ENCODE measurements around the gene SLC24A5.

Gene SLC24A5

GRCh38 chr15:48119277-48119676, 1.5 kb upstream of the SLC24A5 start:
- no peak for DNase-seq

GRCh38 chr15:48121849-48122248, 1.1 kb downstream of the SLC24A5 start:
- DNase-seq, result no peak

DNA sequence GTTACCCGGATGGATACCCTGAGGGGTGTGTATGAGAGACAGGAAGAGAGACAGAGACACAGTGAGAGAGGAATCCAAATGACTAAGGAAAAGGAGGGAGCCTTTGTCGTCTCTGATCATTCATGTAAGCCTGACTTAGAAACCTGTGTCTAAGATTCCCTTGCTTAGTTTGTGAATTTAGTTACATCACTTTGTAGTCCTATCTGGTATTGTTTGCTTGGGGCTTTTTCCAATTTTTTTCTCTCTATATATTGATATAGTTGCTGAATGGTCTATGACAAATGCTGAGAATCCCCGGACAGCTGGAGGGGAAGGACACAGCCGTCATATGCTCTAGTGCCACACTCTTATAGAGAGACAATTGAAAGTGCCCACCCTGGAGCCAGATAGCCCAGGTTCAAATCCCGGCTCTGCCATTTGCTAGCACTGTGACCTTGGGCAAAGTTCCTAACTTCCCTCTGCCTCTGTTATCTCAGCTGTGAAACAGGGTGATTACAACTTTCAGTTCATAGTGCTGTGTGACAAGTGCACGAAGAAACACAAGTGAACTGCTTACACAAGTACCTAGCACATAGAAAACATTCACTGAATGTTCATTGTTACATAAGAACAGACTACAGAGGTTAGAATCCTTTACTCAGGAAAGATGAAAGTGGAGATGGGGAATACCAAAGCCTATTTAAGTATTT, 6.0 kb downstream of the SLC24A5 start:
- no peak for DNase-seq

DNA sequence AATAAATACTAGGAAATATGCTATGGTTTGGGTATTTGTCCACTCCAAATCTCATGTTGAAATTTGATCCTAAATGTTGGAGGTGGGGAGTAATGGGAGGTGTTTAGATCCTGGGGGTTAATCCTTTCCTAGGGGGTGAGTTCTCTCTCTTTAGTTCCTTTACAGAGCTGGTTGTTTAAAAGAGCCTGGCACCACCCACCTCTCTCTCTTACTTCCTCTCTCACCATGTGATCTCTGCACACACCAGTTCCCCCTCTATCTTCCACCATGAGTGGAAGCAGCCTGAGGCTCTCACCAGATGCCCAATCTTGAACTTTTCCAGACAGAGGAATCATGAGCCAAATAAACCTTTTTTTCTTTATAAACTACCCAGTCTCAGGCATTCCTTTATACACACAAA, 10.5 kb downstream of the SLC24A5 start:
- no peak for DNase-seq

- no peak for DNase-seq
Measured at GRCh38 chr15:48132874-48133273, 12.1 kb downstream of the SLC24A5 start.

- no peak for DNase-seq
Measured at GRCh38 chr15:48143856-48144255, 23.1 kb downstream of the SLC24A5 start.

- DNase-seq, result no peak
Measured at GRCh38 chr15:48144889-48145288, 24.1 kb downstream of the SLC24A5 start.

DNA sequence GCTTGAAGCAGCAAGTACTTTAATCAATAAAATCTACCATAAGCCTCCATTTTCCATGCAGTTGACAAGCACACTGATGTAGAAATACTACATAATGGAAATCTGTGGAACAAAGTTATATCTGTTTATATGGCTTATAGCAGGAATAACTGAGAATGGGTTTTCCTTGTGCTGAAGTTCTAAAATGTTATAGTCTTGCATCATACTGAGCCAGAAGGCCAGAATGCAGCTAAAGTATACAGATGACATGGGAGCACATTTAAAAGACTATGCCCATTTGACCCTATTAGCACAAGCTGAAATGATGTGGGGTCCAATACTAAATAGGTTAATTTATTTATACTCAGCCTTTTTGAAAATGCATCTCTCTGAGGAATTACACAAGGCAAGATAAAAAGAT, 25.1 kb downstream of the SLC24A5 start:
- no peak for DNase-seq

DNA sequence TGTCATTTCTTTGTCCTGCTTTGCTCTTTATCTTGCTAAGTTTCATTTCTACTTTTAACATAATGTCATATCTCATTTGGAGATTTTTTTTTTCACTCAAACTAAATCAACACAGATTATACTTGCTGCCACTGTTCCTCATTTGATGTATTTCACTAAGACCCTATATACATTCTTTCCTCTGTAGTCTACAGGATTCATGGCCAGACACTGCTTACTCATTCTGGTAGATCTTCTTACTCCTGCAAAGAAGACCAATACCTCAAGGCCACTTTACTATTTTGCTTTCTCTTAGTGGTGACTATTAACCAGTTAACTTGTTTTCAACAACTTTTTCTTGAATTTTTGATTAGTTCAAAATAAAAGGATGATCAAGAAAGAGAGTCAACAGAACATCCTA, 26.6 kb downstream of the SLC24A5 start:
- no peak for DNase-seq

DNA sequence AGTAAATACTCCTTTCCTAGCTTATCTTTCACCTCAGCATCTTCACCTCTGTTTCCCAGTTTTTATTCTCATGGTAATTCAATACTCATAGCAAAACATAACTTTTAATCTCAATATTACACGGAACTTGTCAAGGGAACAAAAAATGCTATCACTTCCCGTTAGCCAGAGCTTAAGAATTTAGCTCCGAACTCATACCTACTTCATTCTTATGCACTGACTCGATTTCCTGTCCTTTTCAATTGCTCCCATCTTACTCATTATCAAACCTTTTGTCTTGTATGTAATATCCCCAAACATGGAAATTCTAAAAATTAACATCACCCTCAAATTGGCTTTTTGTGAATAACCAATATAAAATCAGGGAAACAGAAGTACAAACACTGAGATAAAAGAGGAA, 29.1 kb downstream of the SLC24A5 start:
- DNase-seq, result no peak

GRCh38 chr15:48153526-48153925, 32.7 kb downstream of the SLC24A5 start:
- no peak for DNase-seq

GRCh38 chr15:48168616-48169015, 47.8 kb downstream of the SLC24A5 start:
- no peak for DNase-seq

DNA sequence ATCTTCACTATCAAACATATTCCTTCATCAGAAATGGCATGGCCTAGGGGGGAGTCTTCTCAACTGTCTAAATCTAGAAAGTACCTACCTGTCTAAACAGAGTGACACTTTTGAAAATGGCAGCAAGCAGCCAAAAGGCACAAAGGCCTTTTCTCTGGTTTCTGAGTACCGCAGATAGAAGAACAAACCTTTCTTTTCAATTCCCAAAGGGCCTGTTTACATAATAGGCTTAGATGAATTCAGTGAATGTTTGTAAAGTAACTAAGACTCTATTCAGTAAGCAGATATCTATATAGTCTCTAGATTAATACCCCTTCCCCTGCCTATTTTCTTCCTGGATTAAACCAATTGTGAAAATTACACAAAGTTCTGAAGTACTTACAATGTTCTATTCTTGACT, 50.2 kb downstream of the SLC24A5 start:
- DNase-seq, result no peak

- DNase-seq, result no peak
Measured at GRCh38 chr15:48175126-48175525, 54.3 kb downstream of the SLC24A5 start.

- DNase-seq, result no peak
Measured at GRCh38 chr15:48176112-48176511, 55.3 kb downstream of the SLC24A5 start.

- no peak for DNase-seq
Measured at GRCh38 chr15:48176957-48177356, 56.2 kb downstream of the SLC24A5 start.

DNA sequence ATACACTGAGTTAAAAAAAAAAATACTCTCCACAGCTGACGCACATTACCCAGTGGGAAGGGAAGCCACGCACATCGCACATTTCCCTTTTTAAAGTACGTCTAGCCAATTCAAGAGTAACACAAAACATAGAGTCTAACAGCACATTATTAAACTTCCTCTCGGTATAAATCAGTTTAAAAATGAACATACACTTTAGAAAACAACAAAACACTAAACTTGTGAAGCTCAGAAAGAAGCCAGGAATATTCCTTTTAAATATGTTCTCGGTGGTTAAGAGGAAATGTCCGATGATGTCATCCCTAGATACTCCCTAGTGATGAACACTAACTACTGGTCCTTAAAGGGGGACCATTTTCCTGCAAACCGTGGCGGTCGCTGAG, 56.6 kb downstream of the SLC24A5 start:
- DNase-seq, result peak; percentile 29

GRCh38 chr15:48177766-48178647, 57.2 kb downstream of the SLC24A5 start, which contains the start of gene MYEF2:
TSS of gene MYEF2 (minus strand) at chr15:48178295. CDS start at chr15:48178237, 58 bp downstream.
- peak; percentile 56 for DNase-seq

DNA sequence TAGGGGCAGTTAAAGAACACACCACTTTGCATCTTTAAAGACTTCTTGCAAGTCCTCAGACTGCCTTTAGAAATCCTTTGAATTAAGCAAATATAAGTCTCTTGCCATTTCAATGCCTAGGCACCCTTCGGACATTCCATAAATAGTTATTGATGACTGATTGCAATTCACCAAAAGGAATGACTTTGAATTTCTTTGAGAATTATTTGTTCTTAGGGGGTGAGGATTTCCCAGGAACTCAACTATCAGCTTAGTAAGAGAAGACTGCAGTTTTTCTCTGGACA, 57.8 kb downstream of the SLC24A5 start:
- DNase-seq, result no peak

GRCh38 chr15:48182749-48183148, 62.0 kb downstream of the SLC24A5 start:
- no peak for DNase-seq

- no peak for DNase-seq
Measured at GRCh38 chr15:48185529-48185928, 64.7 kb downstream of the SLC24A5 start.

- no peak for DNase-seq
Measured at GRCh38 chr15:48186271-48186670, 65.5 kb downstream of the SLC24A5 start.

DNA sequence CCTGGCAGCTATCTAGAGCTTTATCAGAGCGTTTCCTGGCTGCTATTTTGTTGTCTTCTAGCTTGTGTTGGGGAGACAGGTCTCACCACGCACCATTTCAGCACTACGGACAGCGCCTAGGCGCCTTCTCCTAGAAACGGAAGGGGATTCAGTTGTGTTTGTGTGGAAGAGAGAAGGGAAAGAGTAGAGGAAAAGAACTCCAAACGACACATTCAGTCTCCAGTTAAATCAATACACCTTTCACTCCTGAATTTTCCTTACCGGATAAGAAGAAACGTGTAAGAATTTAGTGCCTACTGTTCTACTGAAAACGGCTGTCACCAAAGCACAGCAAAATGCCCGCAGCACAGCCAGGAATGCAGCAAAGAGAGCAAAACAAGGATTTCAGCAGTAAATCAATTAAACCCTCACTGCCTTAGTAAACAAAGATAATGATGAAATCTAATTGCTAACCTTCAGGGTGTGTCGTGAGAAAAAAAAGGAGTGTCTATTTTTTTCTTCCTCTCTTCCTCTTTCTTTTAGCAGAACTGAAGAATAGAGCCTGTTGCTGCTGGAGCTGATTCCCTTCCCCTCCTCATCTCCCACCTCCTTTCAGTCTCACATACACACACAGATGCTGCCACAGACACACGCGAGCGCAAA, 70.3 kb downstream of the SLC24A5 start:
- DNase-seq, result no peak

Data from central memory CD4-positive, alpha-beta T cell (primary cell).